Stimulated activated CD4-positive, alpha-beta T cell treated with anti-CD3 and anti-CD28 coated beads, TNF-alpha, amount 100 ng/mL, for 48 hours (primary cell): ENCODE data around the gene FOXJ2.
"Not testable (repeated sequence)": the region's sequence is repeated elsewhere in the genome, so short reads cannot be mapped to it uniquely, and the experiment has no call there.

Source experiments
- DNase-seq, 3 donors: peaks; one replicate each; pipeline ENCODE4 v3.0.0-alpha.2; 2020; ENCODE audit warnings: low read depth in 3 of 3

The FOXJ2 gene

GRCh38 chr12:8032242-8033152, at the start of gene FOXJ2:
FOXJ2 (plus strand) TSS chr12:8032716; CDS start chr12:8039833, 7,117 bp downstream.
- peak; percentile 55 to 78 (median 58) for DNase-seq

- not testable (repeated sequence) for DNase-seq
These were observed 49.5 kb upstream of the FOXJ2 start for GRCh38 chr12:7983019-7983418.

GRCh38 chr12:7983460-7983859, 49.1 kb upstream of the FOXJ2 start:
- DNase-seq: not testable (repeated sequence)

GRCh38 chr12:7984900-7985299, 47.6 kb upstream of the FOXJ2 start:
- no peak for DNase-seq

GRCh38 chr12:7985802-7986418, 46.6 kb upstream of the FOXJ2 start:
- DNase-seq: no peak

- DNase-seq: peak; percentile 69 to 79 (median 71)
These were observed 42.6 kb upstream of the FOXJ2 start for GRCh38 chr12:7989827-7990491.

GRCh38 chr12:7991535-7991934, 41.0 kb upstream of the FOXJ2 start:
- no peak for DNase-seq

GRCh38 chr12:7994731-7995205, 37.7 kb upstream of the FOXJ2 start:
- no peak for DNase-seq

GRCh38 chr12:7995266-7995963, 37.1 kb upstream of the FOXJ2 start:
- peak; percentile 67 to 83 (median 77) for DNase-seq

GRCh38 chr12:8000827-8001226, 31.7 kb upstream of the FOXJ2 start:
- DNase-seq: not testable (repeated sequence)

- not testable (repeated sequence) for DNase-seq
These were observed 31.0 kb upstream of the FOXJ2 start for GRCh38 chr12:8001496-8001895.

- DNase-seq: not testable (repeated sequence)
These were observed 27.6 kb upstream of the FOXJ2 start for GRCh38 chr12:8004897-8005296.

- DNase-seq: no peak
These were observed 21.2 kb upstream of the FOXJ2 start for GRCh38 chr12:8011331-8011730.

GRCh38 chr12:8012651-8013309, 19.7 kb upstream of the FOXJ2 start:
- no peak for DNase-seq

- DNase-seq: no peak
These were observed 17.7 kb upstream of the FOXJ2 start for GRCh38 chr12:8014836-8015235.

- DNase-seq: not testable (repeated sequence)
These were observed 14.3 kb upstream of the FOXJ2 start for GRCh38 chr12:8018213-8018612.

- DNase-seq: no peak
These were observed 13.6 kb upstream of the FOXJ2 start for GRCh38 chr12:8018666-8019581.

- peak; percentile 93 to 94 (median 93) for DNase-seq
These were observed 6.1 kb upstream of the FOXJ2 start for GRCh38 chr12:8026291-8026900.

- no peak for DNase-seq
These were observed 4.7 kb upstream of the FOXJ2 start for GRCh38 chr12:8027856-8028255.

- DNase-seq: no peak
These were observed 4.2 kb upstream of the FOXJ2 start for GRCh38 chr12:8028267-8028666.
